Activated CD8-positive, alpha-beta T cell treated with anti-CD3 and anti-CD28 coated beads for 36 hours (primary cell): ENCODE measurements around the gene PRR15. TPM values are rescaled to one million over a fixed set of nuclear protein-coding genes. Genes with fewer than 3 reads are reported as not detected.

Experiments
- ATAC-seq: fragments of 200-7000 bp; cut with Tn5 transposase; one replicate; pipeline ENCODE4 v1.10.0; 2021; ENCODE audit warnings: mild to moderate bottlenecking, moderate library complexity
- CTCF ChIA-PET: fragments of 350-600 bp; sonication (Branson Sonifier 250); formaldehyde crosslinking; loops from one replicate; lab custom pipeline; 2021; ENCODE audit warnings: antibody characterized with exemption; lab: Charles Lee
- POLR2A ChIA-PET: fragments of 350-600 bp; sonication (Branson Sonifier 250); formaldehyde crosslinking; loops from one replicate; lab custom pipeline; 2021; ENCODE audit warnings: antibody characterized with exemption; lab: Charles Lee
- DNase-seq: peaks from one replicate; pipeline ENCODE4 v3.0.0-alpha.2; 2020
- H3K27ac Mint-ChIP-seq: one replicate; pipeline ENCODE4 v1.8.0; 2021; ENCODE audit warnings: mild to moderate bottlenecking, mixed read lengths
- H3K27me3 Mint-ChIP-seq: one replicate; pipeline ENCODE4 v1.8.0; 2021; ENCODE audit warnings: mixed read lengths
- H3K36me3 Mint-ChIP-seq: one replicate; pipeline ENCODE4 v1.8.0; 2021; ENCODE audit warnings: low read depth, mixed read lengths
- H3K4me1 Mint-ChIP-seq: one replicate; pipeline ENCODE4 v1.8.0; 2021; ENCODE audit warnings: low read depth, mixed read lengths
- H3K4me3 Mint-ChIP-seq: one replicate; pipeline ENCODE4 v1.8.0; 2021; ENCODE audit warnings: mild to moderate bottlenecking, moderate library complexity, mixed read lengths
- H3K9me3 Mint-ChIP-seq: one replicate; pipeline ENCODE4 v1.8.0; 2021; ENCODE audit warnings: mixed read lengths
- intact Hi-C: fragments of 100-400 bp; cut with micrococcal nuclease; formaldehyde crosslinking; loops from one replicate; pipeline ENCODE4 v1.10.0; 2022
- total RNA-seq, 2 experiments: library from RNA; stranded (reverse); gene quantifications; one replicate each; pipeline ENCODE4 v1.2.3, GENCODE V29; 2021
- TF ChIP-seq, protein P1 (sequence below): fragments of 200-600 bp; IDR thresholded peaks from one replicate; pipeline ENCODE4 v1.8.0; 2022; ENCODE audit warnings: antibody characterized with exemption, mild to moderate bottlenecking

Gene PRR15
- total RNA-seq, 2 experiments from 2014 or later = not detected

GRCh38 chr7:29538389-29538788 lies 25.2 kb upstream of the PRR15 start:
- Mint-ChIP-seq H3K4me1 (no peaks in the 10 kb centered on the region), H3K36me3 (no peaks in the 10 kb centered on the region), H3K4me3 (no peak overlapping the region), H3K9me3 (no peaks in the 10 kb centered on the region), H3K27ac (no peak overlapping the region), H3K27me3 (peaks cover 17% of the 10 kb centered on the region)
- ChIA-PET CTCF (no interaction called here), POLR2A (no interaction called here)
- intact Hi-C loops = no loop called here
- TF ChIP-seq, protein P1, sequence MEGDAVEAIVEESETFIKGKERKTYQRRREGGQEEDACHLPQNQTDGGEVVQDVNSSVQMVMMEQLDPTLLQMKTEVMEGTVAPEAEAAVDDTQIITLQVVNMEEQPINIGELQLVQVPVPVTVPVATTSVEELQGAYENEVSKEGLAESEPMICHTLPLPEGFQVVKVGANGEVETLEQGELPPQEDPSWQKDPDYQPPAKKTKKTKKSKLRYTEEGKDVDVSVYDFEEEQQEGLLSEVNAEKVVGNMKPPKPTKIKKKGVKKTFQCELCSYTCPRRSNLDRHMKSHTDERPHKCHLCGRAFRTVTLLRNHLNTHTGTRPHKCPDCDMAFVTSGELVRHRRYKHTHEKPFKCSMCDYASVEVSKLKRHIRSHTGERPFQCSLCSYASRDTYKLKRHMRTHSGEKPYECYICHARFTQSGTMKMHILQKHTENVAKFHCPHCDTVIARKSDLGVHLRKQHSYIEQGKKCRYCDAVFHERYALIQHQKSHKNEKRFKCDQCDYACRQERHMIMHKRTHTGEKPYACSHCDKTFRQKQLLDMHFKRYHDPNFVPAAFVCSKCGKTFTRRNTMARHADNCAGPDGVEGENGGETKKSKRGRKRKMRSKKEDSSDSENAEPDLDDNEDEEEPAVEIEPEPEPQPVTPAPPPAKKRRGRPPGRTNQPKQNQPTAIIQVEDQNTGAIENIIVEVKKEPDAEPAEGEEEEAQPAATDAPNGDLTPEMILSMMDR = no peak
- no peak for ATAC-seq
- no peak for DNase-seq

DNA sequence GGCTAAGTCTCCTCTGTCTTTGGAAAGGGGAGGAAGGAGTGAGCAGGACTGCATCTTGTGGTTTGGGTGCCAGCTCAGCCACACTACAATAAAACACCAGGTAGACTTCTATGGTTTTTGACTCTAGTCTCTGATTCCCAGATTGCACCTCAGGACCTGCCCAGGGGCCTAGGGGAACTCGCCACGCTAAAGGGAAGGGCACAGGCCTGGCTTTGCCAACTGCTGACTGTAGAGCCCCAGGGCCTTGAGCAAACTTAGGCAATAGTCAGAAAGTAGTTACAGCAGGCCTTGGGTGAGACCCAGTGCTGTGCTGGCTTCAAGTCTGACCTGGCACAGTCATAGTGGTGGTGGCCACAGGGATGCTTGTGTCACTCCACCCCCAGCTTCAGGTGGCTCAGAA lies 24.2 kb upstream of the PRR15 start:
- TF ChIP-seq, protein P1 = no peak
- H3K27ac Mint-ChIP-seq = no peak overlapping the region
- DNase-seq = no peak
- H3K4me1 Mint-ChIP-seq = no peaks in the 10 kb centered on the region
- peaks cover 3% of the 10 kb centered on the region for H3K9me3 Mint-ChIP-seq
- ChIA-PET POLR2A (no interaction called here), CTCF (no interaction called here)
- peaks cover 21% of the 10 kb centered on the region for H3K27me3 Mint-ChIP-seq
- H3K4me3 Mint-ChIP-seq = no peak overlapping the region
- no peak for ATAC-seq
- no peaks in the 10 kb centered on the region for H3K36me3 Mint-ChIP-seq
- intact Hi-C loops = no loop called here

GRCh38 chr7:29547421-29547820 lies 16.2 kb upstream of the PRR15 start:
- TF ChIP-seq, protein P1 = no peak
- CTCF ChIA-PET = no interaction called here
- DNase-seq = no peak
- H3K27ac Mint-ChIP-seq = no peak overlapping the region
- no peak overlapping the region for H3K4me3 Mint-ChIP-seq
- no peaks in the 10 kb centered on the region for H3K36me3 Mint-ChIP-seq
- intact Hi-C loops = no loop called here
- peaks cover 18% of the 10 kb centered on the region for H3K27me3 Mint-ChIP-seq
- no peaks in the 10 kb centered on the region for H3K4me1 Mint-ChIP-seq
- POLR2A ChIA-PET = no interaction called here
- no peak for ATAC-seq
- H3K9me3 Mint-ChIP-seq = peaks cover 3% of the 10 kb centered on the region

GRCh38 chr7:29548823-29549222 lies 14.8 kb upstream of the PRR15 start:
- POLR2A ChIA-PET = no interaction called here

DNA sequence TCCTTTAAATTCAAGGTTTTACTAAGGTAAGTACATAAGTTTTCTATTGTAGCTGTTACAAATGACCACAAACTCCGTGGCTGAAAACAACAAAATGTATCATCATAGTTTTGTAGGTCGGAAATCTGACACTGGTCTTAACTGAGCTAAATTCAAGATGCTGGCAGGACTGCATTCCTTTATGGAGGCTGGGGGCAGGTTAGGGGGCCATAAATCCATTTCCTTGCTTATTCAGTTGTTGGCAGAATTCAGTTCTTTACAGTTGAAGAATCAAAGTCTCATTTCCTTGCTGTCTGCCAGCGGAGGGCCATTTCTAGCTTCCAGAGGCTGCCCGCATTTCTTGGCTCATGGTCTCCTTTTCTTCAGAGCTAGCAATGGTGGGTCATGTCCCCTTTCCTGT lies 11.2 kb upstream of the PRR15 start:
- no peaks in the 10 kb centered on the region for H3K4me1 Mint-ChIP-seq
- ChIA-PET POLR2A (no interaction called here), CTCF (interaction anchor here (1.2 kb wide), 1 partner anchor 36 kb away, joined by 3 read pairs; no protein-coding TSS in a partner anchor)
- no peak for DNase-seq
- H3K27me3 Mint-ChIP-seq = peaks cover 18% of the 10 kb centered on the region
- no peak overlapping the region for H3K4me3 Mint-ChIP-seq
- H3K9me3 Mint-ChIP-seq = no peaks in the 10 kb centered on the region
- intact Hi-C loops = no loop called here
- TF ChIP-seq, protein P1 = no peak
- ATAC-seq = no peak
- no peaks in the 10 kb centered on the region for H3K36me3 Mint-ChIP-seq
- no peak overlapping the region for H3K27ac Mint-ChIP-seq

More at GRCh38 chr7:29548823-29549222, 14.8 kb upstream of the PRR15 start:
- intact Hi-C loops = no loop called here
- Mint-ChIP-seq H3K36me3 (no peaks in the 10 kb centered on the region), H3K27ac (no peak overlapping the region), H3K4me1 (no peaks in the 10 kb centered on the region), H3K9me3 (peaks cover 1% of the 10 kb centered on the region), H3K4me3 (no peak overlapping the region), H3K27me3 (peaks cover 16% of the 10 kb centered on the region)
- DNase-seq (no peak), ATAC-seq (no peak)
- CTCF ChIA-PET = no interaction called here
- TF ChIP-seq, protein P1 = no peak
